Ecto neural progenitor cell (in vitro differentiated cells): ENCODE measurements around the gene BHLHE23.

Experiments used
- DNase-seq: peaks from one replicate; pipeline ENCODE4 v3.0.0-alpha.2; 2018; ENCODE audit warnings: low spot score

Gene BHLHE23

DNA sequence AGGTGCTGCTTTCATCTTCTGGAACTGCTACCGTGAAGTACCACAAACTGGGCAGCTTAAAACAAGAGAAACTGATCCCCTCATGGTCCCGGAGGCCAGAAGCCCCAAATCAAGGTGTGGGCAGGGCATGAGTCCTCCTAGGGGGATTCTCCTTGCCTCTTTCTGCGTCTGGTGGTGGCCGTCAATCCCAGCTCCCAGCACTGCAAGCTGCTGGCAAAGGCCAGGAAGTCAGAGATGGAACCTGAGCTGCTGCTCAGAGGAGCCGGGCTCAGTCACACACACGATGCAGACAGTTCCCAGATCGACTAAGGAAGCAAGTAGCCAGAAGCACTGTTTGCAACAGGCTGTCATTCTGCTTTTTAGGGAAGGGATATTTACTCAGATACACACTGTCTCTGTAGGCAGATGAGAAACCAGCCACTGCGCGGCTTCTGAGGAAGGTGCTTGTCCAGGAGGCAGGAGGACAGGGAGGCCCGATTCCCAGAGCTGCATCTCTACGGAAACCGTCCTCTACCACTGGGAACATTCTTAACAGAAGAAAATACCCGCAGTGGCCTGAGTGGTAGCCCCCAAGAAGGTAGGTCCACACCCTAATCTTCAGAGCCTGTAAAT is 15.5 kb downstream of the BHLHE23 start:
- DNase-seq: no peak

DNA sequence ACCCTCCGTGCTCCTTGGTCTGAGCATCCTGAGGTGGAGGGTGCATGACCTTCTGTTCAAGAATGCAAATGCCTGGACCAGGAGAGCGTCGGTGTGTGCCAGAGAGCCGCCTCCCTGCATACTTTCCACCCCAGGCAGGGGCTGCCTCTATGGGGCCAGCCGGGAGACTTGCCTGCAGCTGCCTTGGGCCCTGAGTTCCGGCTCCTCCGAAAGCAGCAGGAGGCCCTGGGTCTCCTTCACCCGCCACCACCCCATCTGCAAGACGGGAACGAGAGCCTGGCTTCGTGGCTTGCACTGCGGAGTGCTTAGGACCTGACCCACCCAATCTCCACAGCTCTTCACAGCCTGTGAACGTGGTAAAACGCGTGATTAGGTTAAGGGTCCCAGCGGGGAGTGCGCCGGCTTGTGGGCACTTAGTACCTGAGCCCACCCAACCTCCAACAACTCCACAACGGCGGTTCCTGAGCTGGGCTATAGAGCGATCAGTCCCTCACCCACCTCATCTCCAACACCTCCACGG is 16.4 kb downstream of the BHLHE23 start:
- no peak for DNase-seq

DNA sequence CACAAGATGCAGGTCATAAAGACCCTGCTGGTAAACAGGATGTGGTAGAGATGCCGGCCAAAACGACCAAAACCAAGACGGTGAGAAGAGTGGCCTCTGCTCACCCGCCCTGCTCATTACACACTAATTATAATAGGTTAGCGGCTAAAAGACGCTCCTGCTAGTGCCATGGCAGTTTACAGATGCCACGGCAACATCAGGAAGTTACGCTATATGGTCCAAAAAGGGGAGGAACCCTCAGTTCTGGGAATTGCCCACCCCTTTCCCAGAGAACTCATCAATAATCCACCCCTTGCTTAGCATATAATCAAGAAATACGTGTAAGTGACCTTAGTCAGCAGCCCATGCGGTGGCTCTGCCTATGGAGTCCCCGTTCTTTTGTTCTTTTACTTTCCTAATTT is 17.6 kb downstream of the BHLHE23 start:
- no peak for DNase-seq

DNA sequence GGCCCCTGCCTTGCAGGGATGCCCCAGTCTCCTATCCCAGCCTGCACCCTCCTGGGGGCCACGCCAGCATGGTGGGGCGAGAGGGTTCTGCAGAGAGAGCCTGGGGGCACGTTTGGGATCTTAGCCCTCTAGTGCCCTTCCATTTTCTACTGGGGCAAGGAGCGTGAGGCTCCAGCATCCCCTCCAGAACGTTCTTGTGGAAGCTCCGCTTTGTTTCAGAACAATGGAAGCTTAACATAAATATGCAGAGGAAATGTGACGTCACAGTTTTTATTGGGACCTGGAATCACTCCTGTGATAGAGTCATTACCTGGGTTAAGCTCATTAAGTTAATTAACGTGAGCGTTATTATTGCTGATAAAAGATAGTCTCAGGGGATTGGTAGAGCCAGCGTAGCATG is 19.6 kb downstream of the BHLHE23 start:
- DNase-seq: no peak

DNA sequence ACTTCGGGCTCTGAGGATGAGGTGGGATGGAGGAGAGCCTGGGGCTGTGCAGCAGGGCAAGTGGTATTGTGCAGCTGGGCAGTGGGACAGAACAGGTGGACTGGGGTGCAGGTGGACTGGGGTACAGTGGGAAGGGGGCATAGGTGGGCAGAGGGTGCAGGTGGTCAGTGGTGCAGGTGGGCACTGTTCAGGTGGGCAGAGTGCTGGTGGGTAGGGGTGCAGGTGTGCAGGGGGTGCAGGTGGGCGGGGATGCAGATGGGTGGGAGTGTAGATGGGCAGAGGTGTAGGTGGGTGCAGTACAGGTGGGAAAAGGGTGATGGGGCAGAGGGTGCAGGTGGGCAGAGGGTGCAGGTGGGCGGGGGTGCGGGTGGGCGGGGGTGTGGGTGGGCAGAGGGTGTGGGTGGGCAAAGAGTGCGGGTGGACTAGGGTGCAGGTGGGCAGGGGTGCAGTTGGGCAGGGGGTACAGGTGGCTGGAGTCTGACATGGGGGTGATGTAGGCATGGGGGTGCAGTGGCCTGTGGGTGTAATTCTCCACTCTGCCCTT is 20.4 kb downstream of the BHLHE23 start:
- DNase-seq: no peak

DNA sequence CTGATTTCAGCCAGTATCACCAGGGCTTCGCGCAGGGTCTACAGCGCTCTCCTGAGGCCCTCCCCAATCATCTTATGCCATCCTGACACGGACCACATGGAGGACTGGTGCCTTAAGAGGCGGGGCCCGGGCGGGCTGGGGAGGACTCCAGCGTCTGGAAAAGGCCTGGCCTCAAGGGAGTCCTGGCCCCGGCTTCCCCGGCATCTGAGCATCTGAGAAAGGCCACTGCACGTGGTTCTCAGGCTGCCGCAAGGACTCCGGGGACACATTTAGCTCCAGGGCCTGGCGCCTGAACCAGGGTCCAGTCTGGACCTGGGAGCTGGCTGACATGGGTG is 21.4 kb downstream of the BHLHE23 start:
- no peak for DNase-seq

DNA sequence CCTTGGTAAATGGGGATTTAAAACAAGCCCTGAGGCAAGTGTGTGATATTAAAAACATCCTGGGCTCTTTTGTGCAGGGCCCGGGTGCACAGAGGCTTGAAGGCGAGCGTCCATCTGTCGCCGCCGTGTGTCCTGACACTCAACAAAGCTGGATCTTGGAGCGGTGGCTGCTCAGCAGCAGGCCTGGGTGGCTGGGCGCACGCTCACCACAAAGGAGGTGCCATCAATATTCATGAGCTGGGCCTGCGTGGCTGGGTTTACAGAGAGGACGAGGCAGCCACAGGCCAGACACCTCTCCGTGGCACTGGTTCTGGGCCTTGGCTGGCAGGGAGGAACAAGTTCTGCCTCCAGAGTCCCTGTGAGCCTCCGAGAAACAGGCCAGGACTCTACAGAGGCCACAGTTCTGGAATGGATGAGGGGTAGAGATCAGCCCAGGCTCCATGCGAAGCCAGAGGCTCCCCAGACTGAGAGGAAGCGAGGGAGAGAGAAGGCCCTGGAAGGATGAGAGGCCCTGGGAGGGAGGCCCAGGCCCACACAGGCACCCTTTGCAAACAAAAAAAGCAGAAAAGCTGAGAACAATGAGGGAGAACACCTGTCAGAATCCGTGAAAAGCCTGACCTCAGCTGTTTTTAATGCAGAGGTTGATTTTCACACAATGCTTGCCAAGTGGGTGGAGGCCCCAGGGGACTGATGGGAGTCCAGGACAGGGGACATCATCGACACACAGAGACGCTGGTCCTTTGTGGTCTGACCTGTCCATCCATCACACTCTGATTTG is 21.9 kb downstream of the BHLHE23 start:
- no peak for DNase-seq

DNA sequence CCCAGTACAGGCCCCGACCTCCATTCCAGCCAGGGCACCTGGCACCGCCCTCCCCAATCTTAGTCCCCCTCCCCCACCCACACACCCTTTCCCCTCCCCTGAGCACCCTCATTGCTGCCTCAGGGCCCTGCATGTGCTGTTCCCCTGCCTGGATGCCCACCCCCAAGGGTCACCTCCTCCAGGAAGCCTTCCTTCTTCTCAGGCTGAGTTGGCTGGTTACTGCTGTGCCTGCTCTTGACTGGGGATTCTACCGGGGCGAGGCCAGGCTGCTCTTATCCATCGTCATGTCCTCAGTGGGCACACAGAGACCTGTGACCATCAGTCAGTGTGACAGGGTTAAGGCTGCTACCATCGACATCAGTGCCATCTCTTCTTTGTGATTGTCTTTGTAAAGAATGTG is 23.6 kb downstream of the BHLHE23 start:
- DNase-seq: no peak

DNA sequence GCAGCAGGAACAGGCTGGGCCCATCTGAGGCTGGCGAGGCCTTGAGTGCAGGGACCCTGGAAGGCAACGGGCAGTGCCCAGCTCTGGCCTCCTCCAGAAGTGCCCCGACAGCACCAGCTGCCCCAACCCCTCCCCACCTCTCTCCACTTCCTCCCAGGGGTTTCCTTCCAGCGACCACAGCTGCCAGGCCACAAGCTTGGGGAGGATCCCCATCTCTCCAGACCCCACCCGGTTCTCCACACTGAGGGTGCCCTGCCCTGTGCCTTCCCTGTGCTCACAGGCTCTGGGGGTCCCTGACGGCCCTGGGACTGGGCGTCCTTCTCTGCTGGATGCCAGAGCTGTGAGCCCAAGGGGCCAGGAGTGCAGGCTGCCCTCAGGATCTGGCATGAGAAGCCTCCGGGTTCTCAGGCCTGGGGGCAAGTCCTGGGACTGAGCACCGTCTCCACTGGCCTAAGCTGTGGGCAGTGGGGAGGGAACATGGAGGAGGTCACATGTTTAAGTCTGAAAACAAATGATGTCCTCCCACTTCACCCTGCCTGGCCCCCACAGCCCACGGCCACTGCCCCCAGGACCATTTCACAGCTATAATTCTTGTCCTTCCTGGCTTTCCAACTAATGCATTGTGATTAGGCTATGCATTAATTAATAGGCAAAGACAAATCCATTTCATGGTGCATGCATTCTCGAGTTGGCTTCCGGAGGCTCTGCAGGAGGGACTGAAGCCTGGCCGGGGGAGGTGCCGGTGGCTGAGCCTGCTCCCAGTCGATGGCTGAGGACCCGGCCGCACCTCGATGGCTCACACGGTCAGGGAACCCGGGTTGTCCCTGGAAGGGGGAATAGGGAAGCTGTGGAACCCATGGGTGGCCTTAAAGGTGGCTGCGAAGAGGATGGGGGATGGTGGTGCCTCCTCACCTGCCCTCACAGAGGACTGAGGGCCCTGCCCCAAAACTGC is 24.4 kb downstream of the BHLHE23 start:
- DNase-seq: no peak

DNA sequence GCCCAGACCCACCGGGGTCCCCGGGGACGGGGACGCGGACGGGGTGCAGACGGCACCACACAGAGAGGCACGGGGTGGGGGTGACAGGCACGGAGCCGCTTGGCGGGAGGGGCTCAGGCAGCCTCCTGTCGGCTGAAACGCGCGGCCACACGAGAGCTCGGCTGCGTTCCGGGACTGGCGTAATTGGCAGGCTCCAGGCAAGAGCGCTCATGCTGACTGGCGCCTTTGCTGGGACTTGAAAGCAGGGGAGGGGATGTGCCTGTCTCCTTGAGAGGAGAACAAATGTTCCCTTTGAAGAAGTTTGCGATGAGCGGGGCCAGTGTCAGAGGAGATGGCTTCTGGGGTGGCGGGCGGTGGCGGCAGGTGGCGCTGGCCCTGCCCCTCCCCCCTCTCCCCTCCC is 25.8 kb downstream of the BHLHE23 start:
- no peak for DNase-seq

DNA sequence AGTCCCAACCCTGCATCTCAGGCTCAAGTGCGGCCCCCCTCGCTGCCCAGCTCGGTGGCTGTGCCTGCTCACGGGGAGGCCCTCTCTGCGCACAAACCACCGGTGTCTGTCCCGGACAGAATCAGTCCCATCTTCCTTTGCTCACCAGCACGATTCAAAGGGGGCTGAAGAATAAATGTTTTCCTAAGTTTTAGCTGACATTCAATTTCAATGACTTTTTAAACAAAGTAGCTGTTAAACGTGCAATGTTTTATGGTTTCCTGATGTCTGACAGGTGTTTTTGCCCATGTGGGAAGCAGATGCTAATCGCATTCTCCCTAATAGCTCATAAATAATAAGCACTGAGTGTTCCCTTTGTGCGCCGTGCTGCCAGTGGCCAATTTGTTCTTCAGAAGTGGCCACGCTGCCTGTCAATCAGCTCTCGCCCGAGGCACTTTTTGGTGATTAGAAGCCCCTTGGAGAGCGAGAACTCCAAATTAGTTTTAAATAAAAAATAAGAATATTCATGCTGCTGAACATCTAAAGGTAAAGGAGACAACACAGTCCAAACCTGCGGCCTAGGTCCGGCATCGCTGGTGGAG is 26.3 kb downstream of the BHLHE23 start:
- DNase-seq: no peak

DNA sequence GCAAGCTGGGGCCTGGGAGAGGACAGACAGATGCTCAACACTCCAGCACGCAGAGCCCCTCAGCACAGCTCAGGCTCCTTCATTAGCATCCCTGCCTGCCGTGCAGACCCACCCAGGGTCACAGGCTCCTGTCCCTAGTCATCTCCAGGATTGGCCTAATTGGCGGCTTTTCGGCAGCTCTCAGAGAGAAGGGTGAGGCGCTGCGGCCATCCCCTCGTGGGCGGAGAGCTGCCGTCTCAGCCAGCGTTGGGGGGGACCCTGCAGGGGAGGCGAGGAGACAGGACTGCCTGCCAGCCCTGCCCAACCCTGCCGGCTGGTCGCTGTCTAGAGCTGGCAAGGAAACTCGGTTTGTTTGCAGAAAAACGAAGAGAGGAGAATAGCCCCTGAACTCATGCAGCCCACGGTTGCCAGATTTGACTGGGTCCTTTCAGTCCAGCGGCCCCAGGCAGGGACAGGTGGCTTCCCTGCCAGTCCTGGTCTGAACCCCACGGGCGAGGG is 26.8 kb downstream of the BHLHE23 start:
- DNase-seq: no peak

DNA sequence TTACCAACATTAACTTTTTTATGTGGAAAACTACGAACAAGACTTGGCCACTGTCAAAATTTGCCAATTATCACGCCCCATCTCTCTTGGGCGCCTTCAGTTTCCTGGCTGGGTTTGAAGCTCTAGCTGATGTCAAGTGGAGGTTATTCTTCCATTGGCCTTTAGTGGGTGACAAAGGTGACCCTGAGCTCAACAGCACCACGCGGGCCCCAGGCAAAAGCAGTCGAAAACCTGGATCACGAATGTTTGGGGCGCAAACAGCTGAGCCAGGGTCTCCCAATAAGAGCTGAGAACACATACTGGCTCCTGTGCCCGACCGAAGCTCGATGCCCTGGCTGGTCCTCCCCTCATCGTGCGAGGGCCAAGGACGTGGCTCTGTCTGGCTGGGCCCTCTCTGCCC is 27.5 kb downstream of the BHLHE23 start:
- no peak for DNase-seq

DNA sequence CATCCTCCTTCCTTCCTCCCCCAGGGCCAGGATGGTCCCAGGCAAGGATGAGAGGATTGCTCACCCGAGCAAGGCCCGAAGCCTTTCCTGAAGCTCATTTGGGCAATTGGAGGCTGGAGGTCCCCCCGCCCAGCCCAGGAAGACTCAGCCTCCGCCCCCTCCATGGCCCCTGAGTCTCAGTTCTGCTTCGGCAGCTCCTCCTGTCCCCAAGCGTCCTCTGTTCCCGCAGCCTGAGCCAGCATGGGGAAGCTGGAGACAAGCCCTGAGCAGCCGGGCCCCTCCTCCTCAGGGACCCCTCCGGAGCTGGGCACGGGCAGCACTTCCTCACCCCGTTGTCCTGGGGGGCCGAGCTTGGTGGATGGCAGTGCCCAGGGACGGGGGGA is 28.2 kb downstream of the BHLHE23 start:
- DNase-seq: no peak

DNA sequence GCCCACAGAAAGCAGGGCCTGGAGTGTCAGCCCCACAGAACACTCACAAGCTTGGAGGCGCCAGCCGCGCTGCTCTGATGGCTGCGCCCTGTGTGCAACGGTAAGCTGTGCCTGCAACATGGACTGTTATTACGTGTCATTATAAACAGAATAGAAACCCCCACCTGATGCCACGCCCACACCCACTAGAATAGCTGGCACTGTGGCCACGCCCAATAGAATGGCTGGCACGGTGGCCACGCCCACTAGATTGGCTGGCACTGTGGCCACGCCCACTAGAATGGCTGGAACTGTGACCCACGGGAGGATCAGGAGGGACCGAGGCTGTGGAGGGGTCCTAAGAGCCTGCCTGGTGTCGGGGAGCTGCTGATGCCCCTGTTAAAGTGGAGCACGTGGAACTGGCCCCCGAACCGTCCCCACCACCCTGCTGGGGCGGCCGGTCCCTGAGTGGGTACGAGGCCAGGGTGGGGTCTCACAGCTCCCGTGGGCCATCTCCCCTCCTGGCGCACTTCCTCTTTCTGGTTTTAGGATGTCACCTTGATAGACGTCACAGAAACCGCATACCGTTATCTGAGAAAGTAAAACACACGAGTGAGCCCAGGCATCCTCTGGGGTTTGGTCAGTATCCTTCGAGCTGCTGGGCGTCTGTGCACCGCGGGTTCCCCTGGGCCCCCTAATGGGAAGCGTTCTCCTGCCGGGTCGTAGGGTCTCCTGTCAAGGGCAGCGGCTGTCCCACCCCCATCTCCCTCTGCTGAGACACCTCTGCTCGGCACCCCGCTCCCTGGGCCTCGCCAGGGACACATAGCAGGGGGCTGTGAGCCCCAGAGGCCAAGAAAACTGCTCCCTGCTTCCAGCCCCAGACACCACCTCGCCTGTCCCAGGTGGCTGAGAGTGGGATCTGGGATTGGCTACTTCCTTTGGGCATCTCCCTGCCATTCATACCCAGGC is 28.9 kb downstream of the BHLHE23 start:
- no peak for DNase-seq

DNA sequence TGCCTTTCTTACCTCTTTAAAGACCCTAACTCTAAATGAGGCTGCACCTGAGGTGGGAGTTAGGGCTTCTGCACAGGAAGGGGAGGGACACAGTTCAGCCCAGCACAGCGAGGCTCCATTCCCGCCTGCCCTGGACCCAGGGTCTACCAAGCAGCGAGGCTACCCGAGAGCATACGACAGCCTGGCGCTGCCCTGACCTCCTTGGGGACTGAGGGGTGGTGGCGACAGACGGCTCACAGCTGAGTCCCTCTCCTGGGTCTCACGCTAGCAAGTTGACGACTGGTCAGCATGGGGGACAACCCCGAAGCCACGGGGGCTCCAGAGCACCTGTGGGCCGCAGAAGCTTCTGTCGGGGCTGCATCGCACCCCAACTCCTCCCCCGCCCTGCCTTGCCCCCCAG is 29.9 kb downstream of the BHLHE23 start:
- no peak for DNase-seq

DNA sequence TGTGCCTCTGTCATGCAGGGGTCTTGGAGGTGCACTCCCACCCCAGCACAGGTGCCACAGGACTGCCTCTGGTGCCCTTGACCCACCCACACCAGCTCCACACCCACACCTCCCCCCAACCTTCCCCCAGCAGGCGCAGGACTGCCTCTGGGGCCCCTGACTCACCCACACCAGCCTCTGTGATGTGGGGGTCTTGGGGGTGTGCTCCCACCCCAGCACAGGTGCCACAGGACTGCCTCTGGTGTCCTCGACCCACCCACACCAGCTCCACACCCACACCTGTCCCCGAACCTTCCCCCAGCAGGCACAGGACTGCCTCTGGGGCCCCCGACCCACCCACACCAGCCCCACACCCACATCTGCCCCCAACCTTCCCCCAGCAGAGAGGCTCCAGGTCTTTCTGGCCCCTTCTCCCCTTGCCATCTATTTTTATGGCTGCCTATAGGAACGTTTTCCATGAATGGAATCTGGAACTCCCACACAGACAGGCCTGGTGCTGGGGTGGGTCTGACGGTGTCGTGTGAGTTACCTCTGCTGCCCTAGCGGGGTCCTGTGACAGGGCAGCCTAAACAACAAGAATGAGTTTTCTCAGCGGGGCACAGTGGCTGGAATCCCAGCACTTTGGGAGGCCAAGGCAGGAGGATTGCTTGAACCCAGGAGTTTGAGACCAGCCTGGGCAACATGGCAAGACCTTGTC is 30.8 kb downstream of the BHLHE23 start:
- DNase-seq: no peak

DNA sequence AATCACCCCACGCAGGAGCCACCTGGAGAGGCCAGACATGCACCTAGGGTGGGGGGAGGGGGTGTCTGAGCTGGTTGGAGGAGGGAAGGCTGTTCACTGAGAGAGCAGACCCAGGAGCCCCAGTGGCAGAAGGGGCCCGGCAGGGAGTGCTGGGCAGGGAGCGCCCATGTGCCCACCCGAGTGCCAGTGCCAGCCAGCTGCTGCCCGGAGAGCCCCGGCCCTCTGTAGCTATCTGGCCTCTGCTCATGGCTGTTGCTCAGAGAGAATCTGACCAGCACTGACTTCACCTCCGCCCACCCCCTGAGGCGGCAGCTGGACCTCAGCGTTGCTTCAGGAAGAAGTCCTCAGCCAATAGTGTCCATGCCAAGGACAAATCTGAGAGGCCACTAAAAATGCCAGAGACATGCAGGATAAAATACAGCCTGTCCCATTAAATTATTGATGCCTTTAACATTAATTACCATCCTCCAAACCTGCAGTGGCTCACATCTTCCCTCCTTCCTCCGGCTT is 31.5 kb downstream of the BHLHE23 start:
- no peak for DNase-seq

DNA sequence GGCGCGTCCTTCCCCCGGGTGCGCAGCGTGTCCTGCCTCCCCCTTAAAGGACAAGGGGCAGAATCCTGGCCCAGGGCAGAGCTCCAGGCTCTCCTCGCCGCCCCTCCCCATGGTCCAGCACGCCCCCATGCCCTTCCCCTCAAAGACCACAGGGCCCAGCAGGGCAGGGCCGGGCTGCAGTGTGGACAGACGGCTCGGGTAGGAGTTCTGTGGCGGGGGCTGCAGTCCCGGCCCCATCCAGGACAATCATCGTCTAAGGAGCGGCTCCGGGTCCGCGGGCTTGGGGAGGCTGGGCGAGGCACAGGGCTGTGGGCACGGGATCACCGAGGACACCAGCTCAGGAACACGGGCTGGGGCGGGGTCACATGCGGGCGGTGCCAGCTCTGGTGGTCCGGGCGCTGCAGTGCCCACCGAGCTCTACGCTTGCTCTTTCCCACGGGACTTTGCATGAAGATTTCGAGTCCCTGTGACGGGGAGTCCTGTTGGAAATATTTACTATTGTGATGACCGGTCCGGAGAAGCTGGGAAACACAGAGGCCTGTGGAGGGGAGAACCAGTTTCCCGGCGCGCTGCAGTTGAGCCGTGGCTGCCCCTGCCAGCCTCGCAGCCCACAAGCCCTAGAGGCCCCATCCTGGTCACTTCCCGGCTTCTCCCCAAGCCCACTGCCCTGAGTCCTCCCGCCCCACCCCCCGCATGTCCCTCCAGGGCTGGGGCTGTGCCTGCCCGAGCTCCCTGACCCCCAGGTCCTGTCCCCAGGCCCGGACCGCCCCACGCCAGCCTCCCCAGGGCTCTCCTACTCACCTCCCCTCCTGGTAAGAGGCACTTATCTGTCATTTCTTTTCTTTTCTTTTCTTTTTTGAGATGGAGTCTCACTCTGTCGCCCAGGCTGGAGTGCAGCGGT is 33.7 kb downstream of the BHLHE23 start:
- no peak for DNase-seq
